Inflammatory macrophage (primary cell): ENCODE measurements around the gene TCHH.
"Not testable (repeated sequence)": the region's sequence is repeated elsewhere in the genome, so short reads cannot be mapped to it uniquely, and the experiment has no call there.

ENCODE experiments used
- DNase-seq, 2 donors: peaks; one replicate each; pipeline ENCODE4 v3.0.0-alpha.2; 2020 to 2022
- total RNA-seq, 18 experiments: gene quantifications; one replicate each; lab custom pipeline; 2026; ENCODE audit warnings: mixed read lengths in 6 of 18, inconsistent platforms in 2 of 18; lab: John Stamatoyannopoulos, UW

TCHH gene
- 0.18 to 9.1 (median 2.2) reads per million in 18 experiments for total RNA-seq

- no peak for DNase-seq
Measured at GRCh38 chr1:152115344-152115743, at the start of gene TCHH. Gene TCHH, minus strand, starts transcription at chr1:152115444. Its CDS starts 1,364 bp downstream, at chr1:152114080.

- peak; percentile 44 to 51 for DNase-seq
Measured at GRCh38 chr1:152164517-152165136, 49.4 kb upstream of the TCHH start.

DNA sequence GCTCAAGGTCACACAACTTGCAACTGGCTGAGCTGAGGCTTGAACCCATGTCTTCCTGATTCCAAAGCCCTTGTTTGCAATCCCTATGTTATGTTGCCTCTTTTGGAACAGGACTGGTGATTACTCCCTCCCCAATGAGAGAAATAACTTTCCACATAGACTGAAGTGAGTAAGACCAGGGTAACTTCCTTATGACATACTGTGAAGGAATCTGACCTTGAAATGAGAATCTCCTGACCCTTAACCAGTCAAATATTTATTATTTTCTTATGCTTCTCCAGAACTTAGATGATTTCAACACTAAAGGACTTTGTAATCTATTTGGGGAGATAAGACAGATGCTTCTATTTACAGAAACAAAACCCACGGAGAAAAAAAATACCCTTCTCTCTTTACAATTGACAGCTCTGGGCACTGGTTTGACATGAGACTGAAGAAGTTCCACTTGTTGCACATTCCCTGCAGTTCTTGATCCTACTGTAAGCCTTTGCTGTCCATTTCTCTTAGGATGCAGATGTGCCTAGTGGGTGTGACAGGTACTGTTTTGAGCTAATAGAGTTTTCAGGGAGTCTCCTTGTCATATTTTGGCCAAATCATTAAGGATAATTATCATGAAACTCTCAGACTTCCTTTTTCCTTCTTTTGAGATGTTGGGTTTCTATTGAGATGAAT lies 47.7 kb upstream of the TCHH start:
- peak; percentile 80 to 86 for DNase-seq

DNA sequence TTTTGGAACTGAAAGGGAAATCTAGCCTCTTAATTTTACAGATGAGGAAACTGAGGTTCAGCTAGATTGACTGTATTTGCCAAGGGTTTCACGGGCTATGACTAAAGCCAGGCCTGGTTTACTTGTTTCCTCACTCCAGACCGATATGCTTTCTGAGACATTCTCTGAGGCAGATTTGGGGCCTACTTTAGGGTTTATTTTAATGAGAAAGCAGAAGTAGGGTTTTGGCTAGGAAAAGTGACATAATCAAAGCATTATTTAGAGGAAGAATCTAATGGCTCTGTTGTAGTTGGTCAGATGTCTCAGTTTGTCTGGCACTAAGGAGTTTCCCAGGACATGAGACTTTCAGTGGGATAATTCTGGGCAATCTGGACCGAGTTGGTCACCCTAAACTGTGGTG lies 45.3 kb upstream of the TCHH start:
- DNase-seq, result peak; percentile 84 to 93

DNA sequence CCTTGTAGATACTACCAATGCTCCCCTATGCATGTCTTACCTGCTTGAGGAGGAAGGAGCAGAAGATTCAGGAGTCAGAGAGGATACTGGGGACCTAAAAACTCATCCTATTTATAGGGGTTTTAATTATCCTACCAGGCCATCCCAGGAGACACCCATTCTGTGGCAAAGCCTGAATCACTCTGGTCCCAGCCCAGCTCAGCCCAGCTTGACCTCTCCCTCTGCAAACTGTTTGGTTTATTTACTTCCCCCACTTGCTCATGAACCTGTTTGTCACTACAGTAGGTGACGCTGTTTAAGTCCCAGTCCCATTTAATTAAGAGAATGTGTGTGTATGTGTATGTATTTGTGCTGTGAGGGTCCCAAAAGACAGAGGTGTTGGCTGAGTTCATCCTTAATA lies 43.9 kb upstream of the TCHH start, which contains the start of gene RPTN:
Gene RPTN, minus strand, starts transcription at position 85 of the 400 bp plus-strand sequence. CDS start 1,339 bp downstream, outside the sequence.
- no peak for DNase-seq

- no peak for DNase-seq
Measured at GRCh38 chr1:152153996-152154395, 38.8 kb upstream of the TCHH start.

DNA sequence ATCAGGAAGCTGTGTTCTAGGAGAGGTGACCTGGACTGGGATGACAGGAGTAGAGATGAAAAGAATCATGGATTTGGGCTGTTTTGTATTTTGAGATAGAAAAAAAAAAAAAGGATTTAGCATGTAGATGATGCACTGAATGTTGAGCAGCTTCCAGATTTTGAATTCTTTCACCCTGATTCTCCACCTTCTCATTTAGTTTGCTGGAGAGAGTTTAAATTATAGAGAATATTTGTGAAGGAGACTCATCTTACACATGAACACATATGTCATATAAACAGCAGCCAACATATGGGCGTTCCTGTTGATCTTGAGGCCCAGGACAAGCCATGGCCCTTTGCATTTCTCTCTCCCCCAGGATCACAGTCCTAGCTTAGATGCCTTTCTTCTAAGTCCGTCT lies 36.4 kb upstream of the TCHH start:
- no peak for DNase-seq

- peak; percentile 37 for DNase-seq
Measured at GRCh38 chr1:152148981-152149380, 33.7 kb upstream of the TCHH start.

GRCh38 chr1:152148051-152148450 lies 32.8 kb upstream of the TCHH start:
- DNase-seq, result no peak

- peak; percentile 20 to 46 for DNase-seq
Measured at GRCh38 chr1:152145769-152146168, 30.5 kb upstream of the TCHH start.

- DNase-seq, result not testable (repeated sequence)
Measured at GRCh38 chr1:152144674-152145183, 29.5 kb upstream of the TCHH start.

GRCh38 chr1:152143150-152143887 lies 28.1 kb upstream of the TCHH start:
- no peak for DNase-seq

GRCh38 chr1:152141971-152142584 lies 26.8 kb upstream of the TCHH start:
- DNase-seq, result peak; percentile 79 to 81

GRCh38 chr1:152137215-152137614 lies 22.0 kb upstream of the TCHH start:
- no peak for DNase-seq

GRCh38 chr1:152130186-152130585 lies 14.9 kb upstream of the TCHH start:
- no peak for DNase-seq

DNA sequence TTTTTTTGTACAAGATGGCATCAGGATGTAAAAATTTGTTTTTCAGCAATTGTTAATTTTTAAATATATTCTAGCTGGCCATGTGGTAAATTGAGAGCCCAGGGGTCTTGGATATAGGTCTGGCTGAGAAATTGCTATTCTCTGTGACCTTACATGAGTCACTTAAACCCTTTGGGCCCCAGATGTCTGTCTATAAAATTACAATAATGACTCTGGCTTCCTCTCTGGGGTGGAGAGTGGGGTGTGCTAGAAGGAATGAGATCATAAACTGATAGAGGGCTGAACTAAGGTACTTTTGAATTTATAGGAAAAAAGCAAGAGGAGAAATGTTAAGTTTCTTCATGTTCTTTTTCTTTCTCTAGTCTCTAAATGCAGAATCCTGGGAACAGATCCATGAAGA lies 12.4 kb upstream of the TCHH start:
- no peak for DNase-seq

DNA sequence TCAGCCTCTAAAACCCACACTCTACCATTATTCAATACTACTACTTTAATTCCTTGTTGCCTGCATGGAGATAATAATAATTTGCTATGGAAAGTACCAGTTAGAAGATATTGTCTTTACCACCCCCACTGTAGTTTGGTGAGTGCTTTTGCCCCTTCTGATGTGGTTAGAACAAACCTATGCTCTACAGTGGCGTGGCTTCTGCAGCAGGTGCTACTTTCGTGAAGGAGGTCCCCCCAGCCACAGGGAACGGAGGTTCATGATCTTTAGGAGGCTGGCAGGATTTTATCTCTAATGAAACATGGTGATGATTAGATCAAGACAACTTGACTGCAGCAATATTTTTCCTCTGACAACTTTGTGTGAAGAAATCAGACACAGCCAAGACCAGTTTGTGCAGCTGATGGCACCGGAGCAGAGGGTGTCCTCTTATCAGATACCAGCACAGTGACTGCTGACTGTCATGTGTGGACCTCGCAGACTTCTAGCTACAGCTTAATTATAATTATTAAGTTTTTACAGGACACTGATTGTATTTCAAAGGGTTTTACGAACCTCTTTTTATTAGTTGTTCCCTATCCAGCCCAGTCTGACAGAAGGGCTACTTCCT lies 10.7 kb upstream of the TCHH start:
- no peak for DNase-seq

- peak; percentile 40 to 44 for DNase-seq
Measured at GRCh38 chr1:152118915-152119314, 3.7 kb upstream of the TCHH start.

GRCh38 chr1:152112885-152113432 lies 2.3 kb downstream of the TCHH start:
- DNase-seq, result no peak

DNA sequence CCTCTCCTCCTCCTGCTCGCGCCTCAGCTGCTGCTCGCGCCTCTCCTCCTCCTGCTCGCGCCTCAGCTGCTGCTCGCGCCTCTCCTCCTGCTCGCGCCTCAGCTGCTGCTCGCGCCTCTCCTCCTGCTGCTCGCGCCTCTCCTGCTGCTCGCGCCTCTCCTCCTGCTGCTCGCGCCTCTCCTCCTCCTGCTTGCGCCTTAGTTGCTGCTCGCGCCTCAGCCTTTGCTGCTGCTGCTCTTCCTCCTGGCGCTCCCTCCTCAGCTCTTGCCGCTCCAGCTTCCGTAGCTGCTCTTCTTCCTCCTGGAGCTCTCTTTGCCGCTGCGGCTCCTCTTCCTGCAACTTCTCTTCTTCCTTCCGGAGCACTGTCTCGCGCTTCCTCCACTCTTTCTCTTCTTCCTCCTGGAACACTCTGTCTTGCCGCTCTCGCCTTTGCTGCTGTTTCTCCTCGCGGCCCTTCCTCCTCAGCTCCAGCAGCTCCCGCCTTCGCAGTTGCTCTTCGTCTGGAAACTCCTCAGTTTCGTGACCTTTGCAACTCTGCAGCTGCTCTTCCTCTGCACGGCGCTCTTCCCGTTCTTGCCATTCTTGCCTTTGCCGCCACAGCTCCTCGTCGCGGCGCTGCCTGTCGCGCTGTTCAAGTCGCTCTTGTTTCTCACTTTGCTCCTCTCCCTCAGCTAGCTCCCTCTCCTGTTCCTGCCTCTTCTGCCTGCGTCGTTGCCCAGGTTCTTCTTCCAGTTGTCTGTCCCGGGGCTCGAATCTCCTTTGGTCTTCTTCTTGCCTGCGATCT lies 3.0 kb downstream of the TCHH start:
- DNase-seq, result peak; percentile 33 to 47

DNA sequence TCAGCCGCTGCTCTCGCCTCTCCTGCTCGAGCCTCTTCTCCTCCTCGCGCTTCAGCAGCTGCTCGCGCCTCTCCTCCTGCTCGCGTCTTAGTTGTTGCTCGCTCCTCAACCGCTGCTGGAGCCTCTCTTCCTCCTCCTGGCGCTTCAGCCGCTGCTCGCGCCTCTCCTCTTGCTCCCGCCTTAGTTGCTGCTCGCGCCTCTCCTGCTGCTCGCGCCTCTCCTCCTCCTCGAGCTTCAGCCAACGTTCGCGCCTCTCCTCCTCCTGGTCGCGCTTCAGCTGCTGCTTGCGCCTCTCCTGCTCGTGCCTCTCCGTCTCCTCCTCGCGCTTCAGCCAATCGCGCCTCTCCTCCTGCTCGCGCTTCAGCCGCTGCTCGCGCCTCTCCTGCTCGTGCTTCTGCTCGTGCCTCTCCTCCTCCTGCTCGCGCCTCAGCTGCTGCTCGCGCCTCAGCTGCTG lies 3.7 kb downstream of the TCHH start:
- no peak for DNase-seq
